ENCODE data around the gene XKR7. TPM values are rescaled to one million over a fixed set of nuclear protein-coding genes. Genes with fewer than 3 reads are reported as not detected.

Gene XKR7
- total and polyA plus RNA-seq, 10 of the 15 experiments (the other 5 are each of a cell fraction or from before 2014, with no cell fraction given) = not detected

DNA sequence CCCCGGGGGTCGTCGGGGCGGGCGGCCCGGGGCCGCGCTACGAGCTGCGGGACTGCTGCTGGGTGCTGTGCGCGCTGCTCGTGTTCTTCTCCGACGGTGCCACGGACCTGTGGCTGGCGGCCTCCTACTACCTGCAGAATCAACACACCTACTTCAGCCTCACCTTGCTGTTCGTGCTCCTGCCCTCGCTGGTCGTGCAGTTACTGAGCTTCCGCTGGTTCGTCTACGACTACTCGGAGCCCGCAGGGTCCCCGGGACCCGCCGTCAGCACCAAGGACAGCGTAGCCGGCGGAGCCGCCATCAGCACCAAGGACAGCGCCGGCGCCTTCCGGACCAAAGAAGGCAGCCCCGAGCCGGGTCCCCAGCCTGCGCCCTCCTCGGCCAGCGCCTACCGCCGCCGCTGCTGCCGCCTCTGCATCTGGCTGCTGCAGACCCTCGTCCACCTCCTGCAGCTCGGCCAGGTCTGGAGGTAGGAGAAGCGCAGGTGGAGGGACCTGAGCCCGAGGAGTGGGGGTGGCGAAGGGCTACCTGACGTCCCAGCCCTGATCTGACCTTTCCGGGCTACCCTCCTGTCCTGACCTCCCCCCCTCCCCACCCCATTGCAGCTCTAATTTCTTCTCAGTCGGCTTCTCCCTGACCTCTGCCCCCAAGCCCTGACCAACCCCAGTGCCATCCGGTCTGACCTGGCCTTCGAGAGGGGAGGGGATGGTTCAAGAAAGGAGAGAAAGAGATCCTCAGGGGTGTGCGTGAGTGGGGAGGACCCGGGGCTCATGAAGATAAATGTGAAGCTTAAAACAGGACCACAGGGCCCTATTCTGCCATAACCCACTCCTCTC, 558 bp downstream of the XKR7 start (continued):
- TF ChIP-seq, protein P1, sequence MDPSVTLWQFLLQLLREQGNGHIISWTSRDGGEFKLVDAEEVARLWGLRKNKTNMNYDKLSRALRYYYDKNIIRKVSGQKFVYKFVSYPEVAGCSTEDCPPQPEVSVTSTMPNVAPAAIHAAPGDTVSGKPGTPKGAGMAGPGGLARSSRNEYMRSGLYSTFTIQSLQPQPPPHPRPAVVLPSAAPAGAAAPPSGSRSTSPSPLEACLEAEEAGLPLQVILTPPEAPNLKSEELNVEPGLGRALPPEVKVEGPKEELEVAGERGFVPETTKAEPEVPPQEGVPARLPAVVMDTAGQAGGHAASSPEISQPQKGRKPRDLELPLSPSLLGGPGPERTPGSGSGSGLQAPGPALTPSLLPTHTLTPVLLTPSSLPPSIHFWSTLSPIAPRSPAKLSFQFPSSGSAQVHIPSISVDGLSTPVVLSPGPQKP (IDR thresholded peaks at IDR 0.05; ENCODE audit: low read depth, low read length) = peak; percentile 81
- TF ChIP-seq CUX1 (IDR thresholded peaks at IDR 0.05; ENCODE audit: insufficient replicate concordance, low read depth, low read length) (no peak), EZH2 (IDR thresholded peaks at IDR 0.05; ENCODE audit: borderline replicate concordance, control insufficient read depth, low read depth, low read length) (no peak), RB1 (IDR thresholded peaks at IDR 0.05; ENCODE audit: borderline replicate concordance) (peak; percentile 55; the same call in 1 of the 2 replicates), CBFB (IDR thresholded peaks at IDR 0.05; ENCODE audit: low read depth) (no peak), STAT1 (conservative IDR thresholded peaks at IDR 0.05) (no peak), PAX8 (IDR thresholded peaks at IDR 0.05) (no peak), HDAC2 (IDR thresholded peaks at IDR 0.05) (peak; percentile 88; the same call in 1 of the 2 replicates), STAT3 (IDR thresholded peaks at IDR 0.05; ENCODE audit: low read depth, low read length) (no peak), YBX1 (IDR thresholded peaks at IDR 0.05) (no peak), POU2F2 (IDR thresholded peaks at IDR 0.05; ENCODE audit: borderline replicate concordance, low read depth, low read length) (no peak), POLR2AphosphoS5 (IDR thresholded peaks at IDR 0.05; ENCODE audit: low read length) (no peak), ATF3 (IDR thresholded peaks at IDR 0.05; ENCODE audit: borderline replicate concordance, extremely low read depth, low read depth, low read length) (no peak), RUNX3 (IDR thresholded peaks at IDR 0.05; ENCODE audit: low read length) (0 out of 2 replicates have a peak, but pooled peaks have one; percentile 15), TARDBP (IDR thresholded peaks at IDR 0.05; ENCODE audit: borderline replicate concordance) (no peak), E2F4 (IDR thresholded peaks at IDR 0.05; ENCODE audit: low read depth, low read length) (no peak; the same call in 1 of the 2 replicates)
- TF ChIP-seq, protein P2, sequence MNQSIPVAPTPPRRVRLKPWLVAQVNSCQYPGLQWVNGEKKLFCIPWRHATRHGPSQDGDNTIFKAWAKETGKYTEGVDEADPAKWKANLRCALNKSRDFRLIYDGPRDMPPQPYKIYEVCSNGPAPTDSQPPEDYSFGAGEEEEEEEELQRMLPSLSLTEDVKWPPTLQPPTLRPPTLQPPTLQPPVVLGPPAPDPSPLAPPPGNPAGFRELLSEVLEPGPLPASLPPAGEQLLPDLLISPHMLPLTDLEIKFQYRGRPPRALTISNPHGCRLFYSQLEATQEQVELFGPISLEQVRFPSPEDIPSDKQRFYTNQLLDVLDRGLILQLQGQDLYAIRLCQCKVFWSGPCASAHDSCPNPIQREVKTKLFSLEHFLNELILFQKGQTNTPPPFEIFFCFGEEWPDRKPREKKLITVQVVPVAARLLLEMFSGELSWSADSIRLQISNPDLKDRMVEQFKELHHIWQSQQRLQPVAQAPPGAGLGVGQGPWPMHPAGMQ (IDR thresholded peaks at IDR 0.05; ENCODE audit: borderline replicate concordance) = no peak
- TF ChIP-seq, protein P3, sequence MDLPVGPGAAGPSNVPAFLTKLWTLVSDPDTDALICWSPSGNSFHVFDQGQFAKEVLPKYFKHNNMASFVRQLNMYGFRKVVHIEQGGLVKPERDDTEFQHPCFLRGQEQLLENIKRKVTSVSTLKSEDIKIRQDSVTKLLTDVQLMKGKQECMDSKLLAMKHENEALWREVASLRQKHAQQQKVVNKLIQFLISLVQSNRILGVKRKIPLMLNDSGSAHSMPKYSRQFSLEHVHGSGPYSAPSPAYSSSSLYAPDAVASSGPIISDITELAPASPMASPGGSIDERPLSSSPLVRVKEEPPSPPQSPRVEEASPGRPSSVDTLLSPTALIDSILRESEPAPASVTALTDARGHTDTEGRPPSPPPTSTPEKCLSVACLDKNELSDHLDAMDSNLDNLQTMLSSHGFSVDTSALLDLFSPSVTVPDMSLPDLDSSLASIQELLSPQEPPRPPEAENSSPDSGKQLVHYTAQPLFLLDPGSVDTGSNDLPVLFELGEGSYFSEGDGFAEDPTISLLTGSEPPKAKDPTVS (IDR thresholded peaks at IDR 0.05; ENCODE audit: low read depth, low read length) = no peak

Measured in GM12878 (cell line).